HepG2 (cell line): ENCODE measurements around the gene CDCP1. TPM values are rescaled to one million over a fixed set of nuclear protein-coding genes. Genes with fewer than 3 reads are reported as not detected.

Experiments used
- ATAC-seq: fragments of 200-7000 bp; cut with Tn5 transposase; 3 replicates; pipeline ENCODE4 v1.9.1; 2020; ENCODE audit warnings: mild to moderate bottlenecking, moderate library complexity
- BruUV-seq: library from RNA; stranded (reverse); fragments of 400-500 nt; replicated peaks from 2 replicates; lab custom pipeline; 2021; lab: Mats Ljungman, UMichigan
- CTCF ChIA-PET: fragments of 300-600 bp; formaldehyde crosslinking; extraction: SDS; loops from one replicate; lab custom pipeline; 2021; ENCODE audit warnings: low total read pairs, inconsistent platforms, low intra/inter-chr PET ratio; lab: Yijun Ruan, JAX
- POLR2A ChIA-PET: fragments of 350-600 bp; sonication (Branson Sonifier 250); formaldehyde crosslinking; loops from one replicate; lab custom pipeline; 2020; ENCODE audit warnings: antibody characterized with exemption, inconsistent platforms; lab: Yijun Ruan, JAX
- DNase-seq: peaks from one replicate; pipeline ENCODE4 v3.0.0-alpha.2; 2015; ENCODE audit warnings: low spot score
- FAIRE-seq: peaks from 3 replicates; lab custom pipeline; 2011; peaks lifted over from hg19 to GRCh38; lab: Jason Lieb, UNC
- H2AFZ ChIP-seq: one replicate; pipeline ENCODE4 v1.6.1; 2011; ENCODE audit warnings: low read length, inconsistent platforms
- H3K27ac ChIP-seq: fragments of 300-600 bp; 3 replicates; pipeline ENCODE4 v1.8.0; 2011; ENCODE audit warnings: mixed run types, mild to moderate bottlenecking, mixed read lengths, low read length, inconsistent platforms; ENCODE audit not compliant: insufficient read depth; ENCODE audit errors: extremely low read length
- H3K27me3 ChIP-seq, 2 experiments: fragments of 200-600 bp in 1 of 2; 2 replicates in 1 of 2; 3 replicates in 1 of 2; pipeline versions ENCODE4 v1.6.0 to v1.8.0; 2011; ENCODE audit warnings: low read length in 2 of 2, mild to moderate bottlenecking in 2 of 2, moderate library complexity in 2 of 2, inconsistent platforms in 1 of 2; ENCODE audit not compliant: insufficient read depth in 2 of 2, control insufficient read depth in 1 of 2
- H3K36me3 ChIP-seq, 2 experiments: fragments of 200-600 bp in 1 of 2; replicated peaks in 1 of 2; 2 replicates in 1 of 2; 3 replicates in 1 of 2; pipeline versions ENCODE4 v1.5.1 to v1.8.0; 2011; ENCODE audit warnings: low read length in 2 of 2, inconsistent platforms in 1 of 2; ENCODE audit not compliant: insufficient read depth in 2 of 2, control insufficient read depth in 1 of 2
- H3K4me1 ChIP-seq: 2 replicates; pipeline ENCODE4 v1.5.1; 2012; ENCODE audit warnings: low read length, inconsistent platforms; ENCODE audit not compliant: insufficient read depth
- H3K4me2 ChIP-seq: 2 replicates; pipeline ENCODE4 v1.6.0; 2011; ENCODE audit warnings: low read depth, low read length, inconsistent platforms
- H3K4me3 ChIP-seq, 3 experiments: fragments of 200-600 bp in 1 of 3; sonication (generic), shearing (Covaris generic) in 1 of 3; replicated peaks in 1 of 3; 2 replicates each; pipeline ENCODE4 v1.5.1; 2011 to 2016; ENCODE audit warnings: low read length in 3 of 3, inconsistent platforms in 2 of 3, low read depth in 2 of 3, mild to moderate bottlenecking in 2 of 3, control low read depth in 1 of 3, mixed read lengths in 1 of 3; ENCODE audit not compliant: insufficient read depth in 1 of 3
- H3K79me2 ChIP-seq: one replicate; pipeline ENCODE4 v1.6.1; 2011; ENCODE audit warnings: low read length, inconsistent platforms; ENCODE audit not compliant: insufficient read depth
- H3K9ac ChIP-seq: 2 replicates; pipeline ENCODE4 v1.6.0; 2011; ENCODE audit warnings: mild to moderate bottlenecking, low read depth, low read length, inconsistent platforms; ENCODE audit not compliant: insufficient read depth
- H3K9me3 ChIP-seq: 2 replicates; pipeline ENCODE4 v1.5.1; 2012; ENCODE audit warnings: mild to moderate bottlenecking, low read length
- H4K20me1 ChIP-seq: 2 replicates; pipeline ENCODE4 v1.6.0; 2011; ENCODE audit warnings: inconsistent platforms, mild to moderate bottlenecking, low read length, moderate library complexity; ENCODE audit not compliant: insufficient read depth
- ELF4 ChIP-seq: sonication (generic); formaldehyde crosslinking; IDR thresholded peaks from 2 replicates; pipeline ENCODE4 v1.5.0; 2020; ENCODE audit warnings: missing genetic modification reagents, mild to moderate bottlenecking, moderate library complexity, borderline replicate concordance
- HHEX ChIP-seq: IDR thresholded peaks from 2 replicates; pipeline ENCODE4 v1.6.1; 2016; ENCODE audit warnings: control low read depth
- RERE ChIP-seq: IDR thresholded peaks from 2 replicates; pipeline ENCODE4 v1.6.1; 2016; ENCODE audit warnings: low read depth, missing genetic modification reagents, missing compliant biosample characterization
- STAT6 ChIP-seq: sonication (generic); formaldehyde crosslinking; IDR thresholded peaks from 2 replicates; pipeline ENCODE4 v1.4.0; 2020; ENCODE audit warnings: missing genetic modification reagents, mild to moderate bottlenecking, borderline replicate concordance
- TOE1 ChIP-seq: sonication (generic); formaldehyde crosslinking; IDR thresholded peaks from 2 replicates; pipeline ENCODE4 v1.4.0; 2020; ENCODE audit warnings: mild to moderate bottlenecking, missing genetic modification reagents
- ZNF281 ChIP-seq: sonication (generic); formaldehyde crosslinking; IDR thresholded peaks from 2 replicates; pipeline ENCODE4 v1.4.0; 2020; ENCODE audit warnings: missing genetic modification reagents, borderline replicate concordance
- ZNF552 ChIP-seq: sonication (generic); formaldehyde crosslinking; IDR thresholded peaks from 2 replicates; pipeline ENCODE4 v1.9.0; 2022; ENCODE audit warnings: missing genetic modification reagents, mild to moderate bottlenecking, borderline replicate concordance
- ZNF710 ChIP-seq: sonication (generic); formaldehyde crosslinking; IDR thresholded peaks from 2 replicates; pipeline ENCODE4 v1.5.0; 2020; ENCODE audit warnings: mild to moderate bottlenecking, missing genetic modification reagents, borderline replicate concordance
- ZNF724P ChIP-seq: sonication (generic); formaldehyde crosslinking; IDR thresholded peaks from 2 replicates; pipeline ENCODE4 v1.8.0; 2022; ENCODE audit warnings: missing genetic modification reagents, borderline replicate concordance
- ZNF749 ChIP-seq: sonication (generic); formaldehyde crosslinking; IDR thresholded peaks from 2 replicates; pipeline ENCODE4 v1.8.0; 2022; ENCODE audit warnings: mild to moderate bottlenecking, missing genetic modification reagents, moderate library complexity, borderline replicate concordance
- WGBS: methylation state at CpG from one replicate; pipeline ENCODE4 v1.1.6; 2017; ENCODE audit warnings: low lambda C conversion rate; 5-methylcytosine and 5-hydroxymethylcytosine counted together
- in situ Hi-C: cut with HindIII; loops from 2 replicates; pipeline ENCODE4 v1.10.0; 2017; ENCODE audit warnings: low pct_unique_long_range_greater_than_20kb; ENCODE audit not compliant: extremely low pct_ligation_motif_present
- intact Hi-C: fragments of 100-400 bp; cut with micrococcal nuclease; formaldehyde crosslinking; loops from one replicate; pipeline ENCODE4 v1.10.0; 2022; ENCODE audit not compliant: unreplicated experiment
- polyA plus RNA-seq, 8 experiments: library from polyadenylated mRNA; depleted of rRNA in 3 of 8; stranded (reverse) in 7 of 8; unstranded in 1 of 8; fragments of >200 nt; fragmentation: Illumina TruSeq in 4 of 8; extraction: Trizol in 4 of 8; gene quantifications; 2 replicates each; pipeline versions ENCODE4 v1.2.1 to v1.2.3, GENCODE V29; 2011 to 2016; ENCODE audit warnings: low read depth in 4 of 8, missing spikeins in 1 of 8, mixed read lengths in 1 of 8; ENCODE audit not compliant: insufficient read depth in 1 of 8
- total RNA-seq, 5 experiments: library from RNA; depleted of rRNA; stranded (reverse); fragments of >200 nt; fragmentation: Illumina TruSeq; extraction: Trizol; gene quantifications; 2 replicates each; pipeline ENCODE4 v1.2.3, GENCODE V29; 2016; ENCODE audit warnings: low read depth in 1 of 5

CDCP1 gene
- total and polyA plus RNA-seq, 2 of the 13 experiments (the other 11 are each of a cell fraction or from before 2014, with no cell fraction given), result 0.11 to 0.18 TPM

- TF ChIP-seq RERE, result no peak
- TF ChIP-seq ZNF749, result no peak
- no peak for TF ChIP-seq TOE1 (CRISPR knock-in tag)
- TF ChIP-seq ELF4 (CRISPR knock-in tag), result no peak
- TF ChIP-seq ZNF710, result no peak
Measured at GRCh38 chr3:45151100-45151499, 4.9 kb upstream of the CDCP1 start (continued).

GRCh38 chr3:45148921-45149320, 2.7 kb upstream of the CDCP1 start:
- H3K9me3 ChIP-seq, result peaks cover 8% of the 10 kb centered on the region; the same call in 1 of the 2 replicates
- CTCF ChIA-PET, result no interaction called here
- BruUV-seq, result no TSS peak
- H3K4me3 ChIP-seq, result no peak overlapping the region
- H3K4me1 ChIP-seq, result peaks cover 8% of the 10 kb centered on the region
- H3K4me2 ChIP-seq, result no peak overlapping the region
- no peaks in the 10 kb centered on the region for H3K36me3 ChIP-seq
- H3K9ac ChIP-seq, result no peak overlapping the region
- no peak overlapping the region for H2AFZ ChIP-seq
- in situ Hi-C loops, result no loop called here
- POLR2A ChIA-PET, result no interaction called here
- H3K27me3 ChIP-seq, result peaks cover 4 to 33% of the 10 kb centered on the region in 2 experiments; a peak in 4 of 5 replicates
- H3K27ac ChIP-seq, result no peak overlapping the region
- no peaks in the 10 kb centered on the region for H4K20me1 ChIP-seq
- intact Hi-C loops, result no loop called here
- ATAC-seq (no peak), DNase-seq (no peak), FAIRE-seq (no peak)
- H3K79me2 ChIP-seq, result no peaks in the 10 kb centered on the region
- 5% methylated on average over 2 of the region's 2 CpGs for WGBS
- TF ChIP-seq ZNF724P (no peak), HHEX (no peak), ZNF281 (CRISPR knock-in tag) (no peak), ZNF552 (CRISPR knock-in tag) (no peak), STAT6 (CRISPR knock-in tag) (no peak)
